ENCODE data around the gene MUC16.
"Not testable (repeated sequence)": the region's sequence is repeated elsewhere in the genome, so short reads cannot be mapped to it uniquely, and the experiment has no call there.

MUC16 gene
- total RNA-seq, result 0.43 to 9.4 (median 1.1) reads per million in 9 experiments

DNA sequence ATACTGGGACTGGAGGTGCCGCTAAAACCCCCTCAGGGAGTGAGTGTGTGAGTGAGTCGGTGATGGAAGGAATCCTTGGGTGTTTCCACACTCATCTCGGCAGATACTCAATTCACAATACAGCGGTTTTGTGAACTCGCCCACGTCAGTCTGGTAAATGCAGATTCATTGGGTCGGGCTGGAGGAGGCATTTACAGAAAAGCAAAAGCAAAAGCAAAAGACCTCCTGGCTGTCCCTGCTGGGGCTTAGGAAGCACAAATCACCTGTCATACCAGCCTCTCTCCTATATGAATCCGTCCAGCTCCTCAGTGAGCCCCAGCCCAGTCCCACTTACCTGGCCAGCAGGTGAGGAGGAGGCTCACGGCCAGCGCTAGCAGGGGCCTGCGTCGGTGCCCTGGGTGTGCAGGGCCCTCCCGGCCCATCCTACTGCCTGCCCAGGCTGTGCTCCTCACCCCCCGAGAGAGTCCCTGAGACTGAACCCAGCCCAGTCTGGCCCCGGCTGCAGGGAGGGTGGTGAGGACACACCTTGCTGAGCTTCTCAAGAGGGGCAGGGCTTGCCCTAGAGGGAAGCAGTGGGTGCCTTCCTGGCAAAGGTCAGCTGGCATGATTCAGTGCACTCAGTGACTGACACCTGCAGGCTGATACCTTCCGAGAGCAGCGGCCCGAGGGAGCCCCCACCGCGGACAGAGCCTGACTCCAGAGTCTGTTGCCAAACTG, at the start of gene MUC16:
Gene MUC16, minus strand, starts transcription at position 475 of the 717 bp plus-strand sequence.
- peak within 1 kb of the TSS; percentile 61 to 66 for H3K4me3 Mint-ChIP-seq
- peak within 1 kb of the TSS in 1 of 2 donors; percentile 44 for H3K27ac Mint-ChIP-seq
- H3K27me3 Mint-ChIP-seq, result peaks cover 8 to 48% of the 10 kb centered on the region in 2 donors
- DNase-seq, result no peak
- H3K9me3 Mint-ChIP-seq, result no peaks in the 10 kb centered on the region
- no peaks in the 10 kb centered on the region for H3K36me3 Mint-ChIP-seq (ENCODE audit: insufficient read depth)
- no peaks in the 10 kb centered on the region for H3K4me1 Mint-ChIP-seq (ENCODE audit: low read depth in 2 of 2)
- ATAC-seq (replicated peaks), result peak; percentile 36

DNA sequence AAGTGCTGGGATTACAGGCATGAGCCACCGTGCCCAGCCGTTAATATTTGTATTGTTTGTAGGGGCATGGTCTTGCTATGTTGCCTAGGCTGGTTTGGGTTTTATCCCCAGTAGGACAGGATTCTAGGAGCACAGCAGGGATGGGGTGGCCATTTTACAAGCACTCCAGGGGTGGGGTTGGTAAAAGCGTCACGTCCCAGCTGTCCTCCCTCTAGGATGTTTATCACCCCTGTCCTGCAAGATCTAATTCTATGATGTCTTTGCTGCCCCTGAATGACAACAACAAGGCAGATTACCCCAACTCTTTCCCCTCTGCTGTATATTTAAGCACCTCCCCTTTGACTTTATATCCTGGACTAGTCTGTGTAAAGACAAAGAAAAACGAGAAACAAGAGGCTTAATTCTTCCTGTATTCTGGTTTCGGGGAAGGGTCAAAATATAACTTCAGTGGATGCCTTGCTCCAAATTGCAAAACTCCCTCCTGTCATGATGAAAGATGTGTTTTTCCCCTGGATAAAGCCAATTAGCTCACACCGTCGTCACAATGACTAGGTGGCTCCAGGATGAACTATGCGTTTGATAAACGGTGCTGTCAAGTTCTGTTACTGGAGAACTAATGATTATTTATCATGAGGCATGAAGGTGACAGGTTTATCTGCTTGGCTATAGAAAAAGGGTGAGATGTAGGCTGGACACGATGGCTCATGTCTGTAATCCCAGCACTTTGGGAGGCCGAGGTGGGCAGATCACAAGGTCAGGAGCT, 48.9 kb upstream of the MUC16 start:
- Mint-ChIP-seq H3K27me3 (peaks cover 4 to 22% of the 10 kb centered on the region in 2 donors), H3K4me1 (ENCODE audit: low read depth in 2 of 2) (no peaks in the 10 kb centered on the region), H3K36me3 (ENCODE audit: insufficient read depth) (peaks cover 5% of the 10 kb centered on the region), H3K27ac (no peak overlapping the region), H3K9me3 (peaks cover 0 to 3% of the 10 kb centered on the region in 2 donors), H3K4me3 (no peak overlapping the region)
- ATAC-seq (replicated peaks) (no peak), DNase-seq (no peak)

DNA sequence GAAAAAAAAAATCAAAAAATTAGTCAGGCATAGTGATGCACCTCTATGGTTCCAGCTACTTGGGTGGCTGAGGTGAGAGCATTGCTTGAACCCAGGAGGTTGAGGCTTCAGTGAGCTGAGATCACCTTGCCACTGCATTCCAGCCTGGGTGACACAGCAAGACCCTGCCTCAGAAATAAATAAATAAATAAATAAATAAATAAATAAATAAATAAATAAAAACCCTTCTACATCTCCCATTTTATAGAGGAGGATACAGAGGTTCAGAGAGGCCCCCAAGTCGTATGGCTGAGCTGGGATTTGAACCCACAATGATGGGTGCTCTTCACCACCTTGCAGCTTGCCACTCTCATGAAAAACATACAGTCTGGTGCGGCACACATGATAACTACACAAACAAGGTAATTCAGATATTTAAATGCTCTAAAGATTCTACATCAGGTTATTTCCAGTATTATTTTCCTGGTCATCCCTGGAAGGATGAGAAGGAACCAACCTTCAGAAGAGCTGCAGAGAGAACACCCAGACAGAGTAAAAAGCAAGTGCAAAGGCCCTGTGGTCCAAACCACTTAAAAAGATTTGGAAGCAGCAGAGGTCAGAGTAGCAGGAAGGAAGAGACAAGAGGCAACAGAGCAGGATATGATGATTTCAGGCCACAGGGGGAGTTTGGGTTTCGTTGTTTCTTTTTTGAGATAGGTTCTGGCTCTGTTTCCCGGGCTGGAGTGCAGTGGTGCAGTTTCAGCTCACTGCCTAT, 47.5 kb upstream of the MUC16 start:
- H3K4me1 Mint-ChIP-seq (ENCODE audit: low read depth in 2 of 2), result no peaks in the 10 kb centered on the region
- H3K4me3 Mint-ChIP-seq, result no peak overlapping the region
- H3K27ac Mint-ChIP-seq, result no peak overlapping the region
- peaks cover 5% of the 10 kb centered on the region for H3K36me3 Mint-ChIP-seq (ENCODE audit: insufficient read depth)
- DNase-seq (no peak), ATAC-seq (replicated peaks) (no peak)
- peaks cover 0 to 3% of the 10 kb centered on the region in 2 donors for H3K9me3 Mint-ChIP-seq
- peaks cover 6 to 22% of the 10 kb centered on the region in 2 donors for H3K27me3 Mint-ChIP-seq

DNA sequence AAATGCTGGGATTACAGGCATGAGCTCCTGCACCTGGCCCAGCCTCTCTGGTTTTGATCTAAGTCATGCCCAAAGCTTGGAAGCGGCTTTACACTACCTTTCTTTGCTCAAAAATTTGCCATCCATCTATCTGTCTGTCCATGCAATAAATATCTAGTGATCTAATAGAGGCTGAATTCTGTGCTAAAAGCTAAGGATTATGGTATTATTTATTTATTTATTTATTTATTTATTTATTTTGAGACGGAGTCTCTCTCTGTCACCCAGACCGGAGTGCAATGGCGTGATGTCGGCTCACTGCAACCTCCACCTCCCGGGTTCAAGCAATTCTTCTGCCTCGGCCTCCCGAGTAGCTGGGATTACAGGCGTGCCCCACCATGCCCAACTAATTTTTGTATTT, 45.9 kb upstream of the MUC16 start:
- ATAC-seq (replicated peaks); H3K4me1 Mint-ChIP-seq (ENCODE audit: low read depth in 2 of 2); DNase-seq; H3K36me3 Mint-ChIP-seq (ENCODE audit: insufficient read depth); H3K4me3 Mint-ChIP-seq; H3K27ac Mint-ChIP-seq; H3K9me3 Mint-ChIP-seq: not testable (repeated sequence)
- peaks cover 6 to 22% of the 10 kb centered on the region in 2 donors for H3K27me3 Mint-ChIP-seq

DNA sequence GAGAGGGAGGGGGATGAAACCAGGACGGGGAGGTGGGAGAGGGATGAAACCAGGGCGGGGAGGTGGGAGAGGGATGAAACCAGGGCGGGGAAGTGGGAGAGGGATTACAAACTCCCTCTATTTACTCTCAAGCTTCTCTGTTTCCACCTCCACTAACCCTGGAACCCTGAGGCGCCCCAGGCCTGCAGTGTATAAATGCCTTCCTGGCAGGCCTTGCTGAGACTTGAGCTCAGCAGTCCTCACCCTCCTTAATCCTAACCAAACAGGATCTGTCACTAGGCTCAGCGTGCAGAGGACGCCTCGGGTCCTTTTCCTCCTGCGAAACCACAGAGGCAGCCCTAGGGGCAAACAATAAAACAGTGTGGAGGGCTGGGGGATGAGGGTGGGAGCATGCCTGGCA, 44.6 kb upstream of the MUC16 start:
- DNase-seq (no peak), ATAC-seq (replicated peaks) (no peak)
- peaks cover 11 to 30% of the 10 kb centered on the region in 2 donors for H3K27me3 Mint-ChIP-seq
- H3K4me3 Mint-ChIP-seq, result no peak overlapping the region
- no peaks in the 10 kb centered on the region for H3K36me3 Mint-ChIP-seq (ENCODE audit: insufficient read depth)
- no peaks in the 10 kb centered on the region for H3K4me1 Mint-ChIP-seq (ENCODE audit: low read depth in 2 of 2)
- peaks cover 0 to 3% of the 10 kb centered on the region in 2 donors for H3K9me3 Mint-ChIP-seq
- H3K27ac Mint-ChIP-seq, result no peak overlapping the region

- H3K27me3 Mint-ChIP-seq, result peaks cover 11 to 26% of the 10 kb centered on the region in 2 donors
- no peak overlapping the region for H3K4me3 Mint-ChIP-seq
- H3K36me3 Mint-ChIP-seq (ENCODE audit: insufficient read depth), result no peaks in the 10 kb centered on the region
- DNase-seq (no peak), ATAC-seq (replicated peaks) (no peak)
- no peak overlapping the region for H3K27ac Mint-ChIP-seq
- peaks cover 0 to 3% of the 10 kb centered on the region in 2 donors for H3K9me3 Mint-ChIP-seq
- H3K4me1 Mint-ChIP-seq (ENCODE audit: low read depth in 2 of 2), result no peaks in the 10 kb centered on the region
These were observed 44.0 kb upstream of the MUC16 start for GRCh38 chr19:9054207-9054606.

GRCh38 chr19:9053674-9054073, 43.5 kb upstream of the MUC16 start:
- not testable (repeated sequence) for H3K4me3 Mint-ChIP-seq; ATAC-seq (replicated peaks); H3K4me1 Mint-ChIP-seq (ENCODE audit: low read depth in 2 of 2); H3K36me3 Mint-ChIP-seq (ENCODE audit: insufficient read depth); DNase-seq; H3K27ac Mint-ChIP-seq; H3K9me3 Mint-ChIP-seq
- H3K27me3 Mint-ChIP-seq, result peaks cover 11 to 24% of the 10 kb centered on the region in 2 donors

DNA sequence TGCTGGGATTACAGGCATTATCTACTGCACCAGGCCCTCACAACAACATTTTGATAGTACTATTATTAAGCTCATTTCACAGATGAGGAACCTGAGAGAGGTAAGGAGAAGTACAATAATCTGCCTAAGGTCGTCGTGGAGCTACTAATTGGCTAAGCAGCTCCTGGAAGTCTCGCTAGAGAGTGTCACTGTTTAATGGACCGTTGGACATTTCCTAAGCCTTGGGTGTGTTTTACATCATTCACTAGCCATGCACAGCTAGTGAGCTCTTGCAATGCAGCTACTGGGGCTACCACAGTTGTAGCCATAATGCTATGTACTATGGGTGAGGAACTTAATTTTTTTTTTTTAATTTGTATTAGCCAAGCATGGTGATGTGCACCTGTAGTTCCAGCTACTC, 42.7 kb upstream of the MUC16 start:
- no peak overlapping the region for H3K27ac Mint-ChIP-seq
- H3K4me1 Mint-ChIP-seq (ENCODE audit: low read depth in 2 of 2), result no peaks in the 10 kb centered on the region
- H3K36me3 Mint-ChIP-seq (ENCODE audit: insufficient read depth), result no peaks in the 10 kb centered on the region
- H3K9me3 Mint-ChIP-seq, result peaks cover 0 to 2% of the 10 kb centered on the region in 2 donors
- ATAC-seq (replicated peaks) (no peak), DNase-seq (no peak)
- no peak overlapping the region for H3K4me3 Mint-ChIP-seq
- peaks cover 11 to 21% of the 10 kb centered on the region in 2 donors for H3K27me3 Mint-ChIP-seq

DNA sequence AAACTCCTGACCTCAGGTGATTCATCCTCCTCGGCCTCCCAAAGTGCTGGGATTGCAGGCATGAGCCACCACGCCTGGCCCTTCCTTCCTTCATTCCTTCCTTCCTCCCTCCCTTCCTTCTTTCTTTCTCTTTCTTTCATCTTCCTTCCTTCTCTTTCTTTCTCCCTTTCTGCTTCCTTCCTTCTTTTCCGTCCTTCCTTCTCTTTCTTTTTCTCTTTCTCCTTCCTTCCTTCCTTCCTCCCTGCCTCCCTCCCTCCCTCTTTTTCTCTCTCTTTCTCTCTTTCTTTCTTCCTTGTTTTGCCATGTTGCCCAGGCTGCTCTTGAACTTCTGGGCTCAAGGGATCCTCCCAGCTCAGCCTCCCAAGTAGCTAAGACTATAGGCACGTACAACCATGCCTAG, 36.5 kb upstream of the MUC16 start:
- Mint-ChIP-seq H3K4me3 (no peak overlapping the region), H3K27ac (no peak overlapping the region), H3K27me3 (peaks cover 21 to 51% of the 10 kb centered on the region in 2 donors), H3K36me3 (ENCODE audit: insufficient read depth) (no peaks in the 10 kb centered on the region), H3K4me1 (ENCODE audit: low read depth in 2 of 2) (no peaks in the 10 kb centered on the region), H3K9me3 (no peaks in the 10 kb centered on the region)
- DNase-seq (no peak), ATAC-seq (replicated peaks) (no peak)

DNA sequence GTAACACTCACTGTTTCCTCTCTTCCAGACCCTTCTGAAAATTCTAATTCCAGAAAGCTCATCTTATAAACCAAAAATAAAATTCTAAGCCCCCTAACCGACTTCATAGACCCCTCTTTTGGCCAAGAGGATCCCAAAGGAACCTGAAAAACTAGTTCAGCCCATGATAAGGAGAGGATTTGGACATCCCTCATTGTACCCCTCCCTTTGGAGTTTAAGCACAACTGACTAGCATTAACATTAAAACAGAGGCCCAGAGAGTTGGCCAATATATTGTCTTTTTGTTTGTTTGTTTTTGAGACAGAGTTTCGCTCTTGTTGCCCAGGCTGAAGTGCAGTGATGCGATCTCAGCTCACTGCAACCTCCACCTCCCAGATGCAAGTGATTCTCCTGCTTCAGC, 34.2 kb upstream of the MUC16 start:
- Mint-ChIP-seq H3K4me1 (ENCODE audit: low read depth in 2 of 2) (no peaks in the 10 kb centered on the region), H3K36me3 (ENCODE audit: insufficient read depth) (no peaks in the 10 kb centered on the region), H3K4me3 (no peak overlapping the region), H3K9me3 (no peaks in the 10 kb centered on the region), H3K27ac (no peak overlapping the region), H3K27me3 (peaks cover 16 to 52% of the 10 kb centered on the region in 2 donors)
- DNase-seq (no peak), ATAC-seq (replicated peaks) (no peak)

DNA sequence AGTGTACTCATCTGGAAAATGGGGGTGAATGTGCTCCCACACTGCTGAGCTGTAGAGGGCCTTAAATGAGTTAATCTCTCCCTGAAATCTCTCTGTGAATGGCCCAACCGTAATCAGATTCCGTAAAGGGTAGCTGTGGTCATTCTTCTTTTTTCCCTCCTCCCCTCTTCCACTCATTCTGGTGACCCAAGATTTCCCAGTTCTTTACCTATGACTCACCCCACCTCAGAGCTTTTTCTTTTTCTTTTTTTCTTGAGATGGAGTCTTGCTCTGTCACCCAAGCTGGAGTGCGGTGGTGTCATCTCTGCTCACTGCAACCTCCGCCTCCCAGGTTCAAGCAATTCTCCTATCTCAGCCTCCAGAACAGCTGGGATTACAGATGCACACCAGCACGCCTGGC, 33.3 kb upstream of the MUC16 start:
- DNase-seq (no peak), ATAC-seq (replicated peaks) (no peak)
- peaks cover 16 to 52% of the 10 kb centered on the region in 2 donors for H3K27me3 Mint-ChIP-seq
- no peaks in the 10 kb centered on the region for H3K4me1 Mint-ChIP-seq (ENCODE audit: low read depth in 2 of 2)
- no peak overlapping the region for H3K27ac Mint-ChIP-seq
- no peak overlapping the region for H3K4me3 Mint-ChIP-seq
- no peaks in the 10 kb centered on the region for H3K36me3 Mint-ChIP-seq (ENCODE audit: insufficient read depth)
- H3K9me3 Mint-ChIP-seq, result no peaks in the 10 kb centered on the region

- H3K4me3 Mint-ChIP-seq, result no peak overlapping the region
- no peak for ATAC-seq (replicated peaks)
These were observed 30.8 kb upstream of the MUC16 start for GRCh38 chr19:9041023-9041422.

DNA sequence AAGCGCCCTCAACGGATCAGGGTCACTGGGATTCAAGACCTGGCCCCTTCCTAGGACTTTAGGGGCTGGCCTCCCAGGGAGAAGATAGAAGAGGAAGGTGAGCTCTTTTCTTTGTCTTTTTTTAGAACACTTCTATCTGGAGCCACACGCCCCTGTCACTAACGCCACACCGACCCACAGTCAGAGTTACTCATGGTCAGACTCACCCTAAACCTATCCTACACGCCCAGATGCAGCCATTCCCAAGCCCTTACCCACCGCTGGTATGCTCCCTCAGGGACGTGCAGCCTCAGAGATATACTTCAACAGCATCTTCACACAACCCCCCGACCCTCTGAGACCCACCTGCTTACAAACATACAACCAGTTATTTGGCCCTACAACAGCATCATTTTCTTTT, 29.9 kb upstream of the MUC16 start:
- Mint-ChIP-seq H3K36me3 (ENCODE audit: insufficient read depth) (no peaks in the 10 kb centered on the region), H3K4me3 (no peak overlapping the region), H3K4me1 (ENCODE audit: low read depth in 2 of 2) (no peaks in the 10 kb centered on the region), H3K27ac (no peak overlapping the region), H3K27me3 (peaks cover 14 to 44% of the 10 kb centered on the region in 2 donors), H3K9me3 (no peaks in the 10 kb centered on the region)
- DNase-seq (no peak), ATAC-seq (replicated peaks) (no peak)

More at GRCh38 chr19:9041023-9041422, 30.8 kb upstream of the MUC16 start:
- Mint-ChIP-seq H3K27ac (no peak overlapping the region), H3K4me1 (ENCODE audit: low read depth in 2 of 2) (no peaks in the 10 kb centered on the region), H3K36me3 (ENCODE audit: insufficient read depth) (no peaks in the 10 kb centered on the region), H3K9me3 (no peaks in the 10 kb centered on the region), H3K27me3 (peaks cover 14 to 46% of the 10 kb centered on the region in 2 donors)
- no peak for DNase-seq

Data from effector memory CD8-positive, alpha-beta T cell (primary cell).